B cell (primary cell): Measurements from ENCODE around the gene RNF213. TPM values are rescaled to one million over a fixed set of nuclear protein-coding genes. Genes with fewer than 3 reads are reported as not detected.
"Not testable (repeated sequence)": the region's sequence is repeated elsewhere in the genome, so short reads cannot be mapped to it uniquely, and the experiment has no call there.

Source experiments
- ATAC-seq: fragments of 200-7000 bp; cut with Tn5 transposase; one replicate; pipeline ENCODE4 v1.10.0; 2021; ENCODE audit warnings: low read depth, mild to moderate bottlenecking, moderate number of reproducible peaks, moderate library complexity
- CTCF ChIA-PET: fragments of 350-600 bp; sonication (Branson Sonifier 250); formaldehyde crosslinking; loops from one replicate; lab custom pipeline; 2021; ENCODE audit warnings: antibody characterized with exemption, inconsistent platforms; lab: Charles Lee
- POLR2A ChIA-PET: fragments of 350-600 bp; sonication (Branson Sonifier 250); formaldehyde crosslinking; loops from one replicate; lab custom pipeline; 2021; ENCODE audit warnings: antibody characterized with exemption; lab: Charles Lee
- DNase-seq: peaks from one replicate; pipeline ENCODE4 v3.0.0; 2013
- H2AFZ ChIP-seq: 2 replicates; pipeline ENCODE4 v1.6.1; 2012; ENCODE audit warnings: mild to moderate bottlenecking, low read depth, low read length; ENCODE audit not compliant: insufficient read depth, poor library complexity, severe bottlenecking
- H3K27ac ChIP-seq, 2 donors: 1 replicate in 1 of 2; 2 replicates in 1 of 2; pipeline ENCODE4 v1.5.1; 2012 to 2013; ENCODE audit warnings: low read length in 2 of 2, mild to moderate bottlenecking in 2 of 2, moderate library complexity in 1 of 2
- H3K27me3 ChIP-seq, 4 experiments: fragments of 200-600 bp in 1 of 4; sonication (generic) in 1 of 4; replicated peaks in 1 of 4; 1 replicate in 2 of 4; 2 replicates in 2 of 4; pipeline versions ENCODE4 v1.6.1 to v1.7.0; 2013 to 2016; ENCODE audit warnings: low read length in 3 of 4, mild to moderate bottlenecking in 2 of 4, mixed read lengths in 1 of 4, moderate library complexity in 1 of 4; ENCODE audit not compliant: insufficient read depth in 4 of 4, control insufficient read depth in 3 of 4; ENCODE audit errors: control extremely low read depth in 1 of 4
- H3K36me3 ChIP-seq, 2 experiments: replicated peaks in 1 of 2; 1 replicate in 1 of 2; 2 replicates in 1 of 2; pipeline versions ENCODE4 v1.6.1 to v1.7.1; 2013; ENCODE audit warnings: low read length in 1 of 2; ENCODE audit not compliant: insufficient read depth in 2 of 2, control insufficient read depth in 1 of 2; ENCODE audit errors: control extremely low read depth in 1 of 2, extremely low read depth in 1 of 2
- H3K4me1 ChIP-seq, 2 donors: fragments of 200-600 bp in 1 of 2; sonication (generic) in 1 of 2; 1 replicate in 1 of 2; 2 replicates in 1 of 2; pipeline versions ENCODE4 v1.5.1 to v1.6.1; 2013 to 2017; ENCODE audit warnings: low read length in 2 of 2; ENCODE audit not compliant: control insufficient read depth in 2 of 2, insufficient read depth in 2 of 2
- H3K4me2 ChIP-seq: replicated peaks from 2 replicates; pipeline ENCODE3; 2012; ENCODE audit warnings: mild to moderate bottlenecking, low read depth, low read length; ENCODE audit not compliant: poor library complexity, severe bottlenecking
- H3K4me3 ChIP-seq, 5 experiments: fragments of 200-600 bp in 1 of 5; sonication (generic) in 1 of 5; 1 replicate in 3 of 5; 2 replicates in 2 of 5; pipeline versions ENCODE4 v1.5.1 to v1.7.0; 2011 to 2016; ENCODE audit warnings: low read length in 4 of 5, mild to moderate bottlenecking in 4 of 5, low read depth in 2 of 5, control low read depth in 1 of 5, moderate library complexity in 1 of 5; ENCODE audit not compliant: insufficient read depth in 1 of 5; ENCODE audit errors: control extremely low read depth in 1 of 5, extremely low read depth in 1 of 5
- H3K79me2 ChIP-seq: fragments of 200-600 bp; sonication (generic); one replicate; pipeline ENCODE4 v1.6.0; 2016; ENCODE audit warnings: low read length; ENCODE audit not compliant: control insufficient read depth, insufficient read depth
- H3K9ac ChIP-seq: fragments of 200-600 bp; sonication (generic); 2 replicates; pipeline ENCODE4 v1.6.1; 2017; ENCODE audit warnings: mild to moderate bottlenecking, low read length, moderate library complexity
- H3K9me3 ChIP-seq, 3 donors: one replicate each; pipeline versions ENCODE4 v1.6.1 to v1.7.1; 2013; ENCODE audit warnings: low read length in 2 of 3; ENCODE audit not compliant: control insufficient read depth in 2 of 3, insufficient read depth in 1 of 3; ENCODE audit errors: control extremely low read depth in 1 of 3
- H4K20me1 ChIP-seq: 2 replicates; pipeline ENCODE4 v1.6.0; 2012; ENCODE audit warnings: mild to moderate bottlenecking, low read length; ENCODE audit not compliant: insufficient read depth, control insufficient read depth, poor library complexity, severe bottlenecking
- H3K27ac Mint-ChIP-seq: one replicate; pipeline ENCODE4 v1.8.0; 2021; ENCODE audit warnings: mixed read lengths
- H3K27me3 Mint-ChIP-seq: one replicate; pipeline ENCODE4 v1.8.0; 2021; ENCODE audit warnings: mixed read lengths
- H3K4me1 Mint-ChIP-seq: one replicate; pipeline ENCODE4 v1.8.0; 2021; ENCODE audit warnings: mixed read lengths
- H3K4me3 Mint-ChIP-seq: one replicate; pipeline ENCODE4 v1.8.0; 2021; ENCODE audit warnings: mixed read lengths
- H3K9me3 Mint-ChIP-seq: one replicate; pipeline ENCODE4 v1.8.0; 2022; ENCODE audit warnings: mixed read lengths; ENCODE audit not compliant: insufficient read depth
- CTCF ChIP-seq: fragments of 200-600 bp; IDR thresholded peaks from one replicate; pipeline ENCODE4 v1.8.0; 2022; ENCODE audit warnings: antibody characterized with exemption, mild to moderate bottlenecking
- EZH2 ChIP-seq: IDR thresholded peaks from 2 replicates; pipeline ENCODE4 v1.6.1; 2012; ENCODE audit warnings: borderline replicate concordance, low read depth, mild to moderate bottlenecking, moderate library complexity, low read length; ENCODE audit not compliant: insufficient read depth, poor library complexity, severe bottlenecking
- whole genome bisulfite sequencing: methylation state at CpG from one replicate; pipeline ENCODE4 v1.1.5; 2013; ENCODE audit warnings: missing lambda C conversion rate; ENCODE audit not compliant: insufficient coverage; 5-methylcytosine and 5-hydroxymethylcytosine counted together
- intact Hi-C: fragments of 100-400 bp; cut with micrococcal nuclease; formaldehyde crosslinking; loops from one replicate; pipeline ENCODE4 v1.10.0; 2022
- polyA plus RNA-seq: library from polyadenylated mRNA; depleted of rRNA; stranded (reverse); fragments of >200 nt; gene quantifications from 2 replicates; pipeline ENCODE4 v1.2.3, GENCODE V29; 2012
- total RNA-seq, 2 donors: library from RNA; stranded (reverse); fragments of 120-200 nt in 1 of 2; gene quantifications; 1 replicate in 1 of 2; 2 replicates in 1 of 2; pipeline versions ENCODE4 v1.2.3 to v1.2.4, GENCODE V29; 2013 to 2022

RNF213 gene
- total and polyA plus RNA-seq, 2 donors (not counting 1 experiment from before 2014, with no cell fraction given), result 121 to 287 TPM

- H3K4me3 ChIP-seq, result no peak overlapping the region
- Mint-ChIP-seq H3K4me1 (no peaks in the 10 kb centered on the region), H3K27me3 (no peaks in the 10 kb centered on the region), H3K9me3 (no peaks in the 10 kb centered on the region), H3K27ac (no peak overlapping the region), H3K4me3 (no peak overlapping the region)
- POLR2A ChIA-PET, result no interaction called here
- H3K79me2 ChIP-seq, result peaks cover 10% of the 10 kb centered on the region
- no peak for TF ChIP-seq CTCF
- no peak for TF ChIP-seq EZH2
- H3K27ac ChIP-seq, result no peak overlapping the region
- H3K9me3 ChIP-seq, result no peaks in the 10 kb centered on the region
- no peak overlapping the region for H3K4me2 ChIP-seq
- intact Hi-C loops, result no loop called here
- no peaks in the 10 kb centered on the region for H3K4me1 ChIP-seq
- CTCF ChIA-PET, result no interaction called here
- H3K27me3 ChIP-seq, result no peaks in the 10 kb centered on the region
- WGBS, result 100% methylated on average over 3 of the region's 9 CpGs
- no peak for ATAC-seq
- no peak for DNase-seq
- no peak overlapping the region for H2AFZ ChIP-seq
- H3K36me3 ChIP-seq, result peaks cover 8 to 86% of the 10 kb centered on the region in 2 experiments
- no peaks in the 10 kb centered on the region for H4K20me1 ChIP-seq
- no peak overlapping the region for H3K9ac ChIP-seq
Measured at GRCh38 chr17:80330276-80330675, 69.6 kb downstream of the RNF213 start.

- ATAC-seq, H2AFZ ChIP-seq, H3K9me3 Mint-ChIP-seq, H3K27me3 ChIP-seq, H3K27ac ChIP-seq, H3K4me3 ChIP-seq, CTCF ChIA-PET, H3K4me1 ChIP-seq, H3K9me3 ChIP-seq, H3K4me3 Mint-ChIP-seq, H3K4me1 Mint-ChIP-seq, H3K9ac ChIP-seq, intact Hi-C loops, POLR2A ChIA-PET, H3K4me2 ChIP-seq, H4K20me1 ChIP-seq, H3K27me3 Mint-ChIP-seq, H3K27ac Mint-ChIP-seq, DNase-seq: not testable (repeated sequence)
- Histone ChIP-seq H3K79me2 (peaks cover 10% of the 10 kb centered on the region), H3K36me3 (peaks cover 8 to 86% of the 10 kb centered on the region in 2 experiments)
- WGBS, result 100% methylated on average over 5 of the region's 6 CpGs
Measured at GRCh38 chr17:80330938-80331337, 70.3 kb downstream of the RNF213 start.
